GM13976 (cell line): ENCODE data around the gene CLEC16A.

ENCODE experiments used
- DNase-seq: peaks from one replicate; pipeline ENCODE4 v3.0.0; 2012; ENCODE audit warnings: low spot score
- in situ Hi-C: fragments of 300-500 bp; cut with MboI; formaldehyde crosslinking; loops from one replicate; pipeline ENCODE4 v1.12.0; 2022; ENCODE audit warnings: low sequenced_read_pairs, mixed read lengths, inconsistent platforms; ENCODE audit not compliant: unreplicated experiment
- TF ChIP-seq, protein P1 (sequence below): IDR thresholded peaks from 2 replicates; pipeline ENCODE4 v1.5.1; 2012; ENCODE audit warnings: borderline replicate concordance, mild to moderate bottlenecking; ENCODE audit not compliant: insufficient read depth; ENCODE audit errors: extremely low read depth, missing control alignments, control extremely low read depth

Gene CLEC16A

DNA sequence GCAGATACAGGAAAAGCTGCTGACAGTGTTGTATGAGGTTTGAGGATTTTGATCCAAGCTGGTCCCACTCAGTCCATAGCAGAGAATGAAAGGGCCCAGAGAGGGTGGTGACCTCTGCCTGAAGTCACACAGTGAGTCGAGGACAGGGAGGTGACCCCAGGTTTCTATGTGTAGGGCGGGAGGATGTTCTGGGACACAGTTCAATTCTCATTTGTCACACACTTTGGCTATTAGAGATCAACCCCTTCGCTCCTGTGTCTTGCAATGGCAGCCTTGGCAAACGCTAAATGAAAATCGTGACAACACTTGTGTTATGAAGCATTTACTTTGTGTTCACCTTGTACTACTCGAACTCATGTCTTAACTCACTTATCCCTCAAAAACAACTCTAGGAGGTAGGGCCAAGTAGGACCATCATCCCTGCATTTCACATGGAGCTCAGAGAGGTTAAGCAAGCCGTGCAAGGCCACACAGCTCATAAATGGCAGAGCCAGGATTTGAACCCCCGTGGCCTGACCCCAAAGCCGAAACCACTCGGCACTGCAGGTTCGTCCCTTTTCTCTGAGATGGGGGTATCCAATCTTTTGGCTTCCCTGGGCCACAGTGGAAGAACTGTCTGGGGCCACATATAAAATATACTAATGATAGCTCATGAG lies 12.3 kb upstream of the CLEC16A start:
- in situ Hi-C loops = loop anchor here (10.0 kb wide), 1 partner anchor 407 kb away; no protein-coding TSS in a partner anchor
- no peak for DNase-seq
- TF ChIP-seq, protein P1, sequence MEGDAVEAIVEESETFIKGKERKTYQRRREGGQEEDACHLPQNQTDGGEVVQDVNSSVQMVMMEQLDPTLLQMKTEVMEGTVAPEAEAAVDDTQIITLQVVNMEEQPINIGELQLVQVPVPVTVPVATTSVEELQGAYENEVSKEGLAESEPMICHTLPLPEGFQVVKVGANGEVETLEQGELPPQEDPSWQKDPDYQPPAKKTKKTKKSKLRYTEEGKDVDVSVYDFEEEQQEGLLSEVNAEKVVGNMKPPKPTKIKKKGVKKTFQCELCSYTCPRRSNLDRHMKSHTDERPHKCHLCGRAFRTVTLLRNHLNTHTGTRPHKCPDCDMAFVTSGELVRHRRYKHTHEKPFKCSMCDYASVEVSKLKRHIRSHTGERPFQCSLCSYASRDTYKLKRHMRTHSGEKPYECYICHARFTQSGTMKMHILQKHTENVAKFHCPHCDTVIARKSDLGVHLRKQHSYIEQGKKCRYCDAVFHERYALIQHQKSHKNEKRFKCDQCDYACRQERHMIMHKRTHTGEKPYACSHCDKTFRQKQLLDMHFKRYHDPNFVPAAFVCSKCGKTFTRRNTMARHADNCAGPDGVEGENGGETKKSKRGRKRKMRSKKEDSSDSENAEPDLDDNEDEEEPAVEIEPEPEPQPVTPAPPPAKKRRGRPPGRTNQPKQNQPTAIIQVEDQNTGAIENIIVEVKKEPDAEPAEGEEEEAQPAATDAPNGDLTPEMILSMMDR = no peak

DNA sequence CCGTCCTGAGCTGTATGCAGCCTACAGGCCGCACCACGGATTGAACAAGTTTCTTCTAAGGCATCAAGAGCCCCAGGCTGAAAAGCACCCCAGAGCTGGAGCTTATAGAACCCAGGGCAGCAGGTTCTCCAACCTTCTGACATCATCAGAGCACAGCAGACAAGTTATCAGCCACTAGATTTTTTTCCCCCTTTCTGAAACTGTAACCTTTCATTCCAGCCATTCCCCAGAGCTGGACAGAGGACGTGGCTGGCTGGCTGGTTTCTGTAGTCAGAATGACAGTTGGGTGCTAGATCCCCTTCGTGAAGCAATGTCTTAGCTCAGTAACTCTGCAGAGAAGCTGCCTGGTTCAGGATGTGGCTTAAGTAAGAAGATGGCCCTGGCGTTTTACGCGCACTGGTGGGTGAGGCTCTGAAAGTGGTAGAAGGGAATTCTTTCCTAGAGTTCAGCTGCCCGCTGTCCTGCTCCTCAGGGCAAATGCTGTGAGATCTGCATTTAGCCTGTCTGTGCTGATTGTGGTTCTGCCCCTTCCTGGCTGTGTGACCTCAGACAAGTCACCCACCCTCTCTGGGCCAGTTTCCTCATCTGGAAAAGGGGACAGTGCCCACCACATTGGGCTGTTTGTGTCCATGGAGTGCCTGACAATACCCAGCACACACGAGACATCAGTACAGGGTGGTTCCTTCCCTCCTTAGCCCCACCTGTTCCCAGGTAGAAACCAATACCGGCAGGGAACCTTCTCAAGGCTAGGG lies 11.2 kb upstream of the CLEC16A start:
- in situ Hi-C loops = loop anchor here (10.0 kb wide), 1 partner anchor 408 kb away; no protein-coding TSS in a partner anchor
- TF ChIP-seq, protein P1 = no peak
- DNase-seq = no peak

DNA sequence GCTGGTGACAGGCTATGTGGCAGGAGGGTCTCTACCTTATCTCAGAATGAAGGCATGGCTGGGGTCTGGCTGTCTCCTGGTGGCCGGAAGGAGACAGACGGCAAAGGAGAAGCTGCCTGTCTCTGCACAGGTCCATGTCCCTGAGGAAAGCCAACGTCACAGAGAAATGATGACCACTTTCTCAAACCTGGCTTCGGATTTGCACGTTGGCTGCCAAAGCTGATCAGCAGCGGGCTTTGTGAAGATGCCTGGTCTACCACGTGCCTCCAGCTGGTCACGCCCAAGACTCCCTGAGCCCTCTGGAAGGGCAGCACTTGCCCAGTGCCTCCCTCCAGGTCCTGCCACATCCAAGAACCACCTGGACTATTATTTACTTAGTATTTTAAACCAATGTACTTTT lies 10.5 kb upstream of the CLEC16A start:
- TF ChIP-seq, protein P1 = no peak
- in situ Hi-C loops = loop anchor here (10.0 kb wide), 1 partner anchor 409 kb away; no protein-coding TSS in a partner anchor
- no peak for DNase-seq

DNA sequence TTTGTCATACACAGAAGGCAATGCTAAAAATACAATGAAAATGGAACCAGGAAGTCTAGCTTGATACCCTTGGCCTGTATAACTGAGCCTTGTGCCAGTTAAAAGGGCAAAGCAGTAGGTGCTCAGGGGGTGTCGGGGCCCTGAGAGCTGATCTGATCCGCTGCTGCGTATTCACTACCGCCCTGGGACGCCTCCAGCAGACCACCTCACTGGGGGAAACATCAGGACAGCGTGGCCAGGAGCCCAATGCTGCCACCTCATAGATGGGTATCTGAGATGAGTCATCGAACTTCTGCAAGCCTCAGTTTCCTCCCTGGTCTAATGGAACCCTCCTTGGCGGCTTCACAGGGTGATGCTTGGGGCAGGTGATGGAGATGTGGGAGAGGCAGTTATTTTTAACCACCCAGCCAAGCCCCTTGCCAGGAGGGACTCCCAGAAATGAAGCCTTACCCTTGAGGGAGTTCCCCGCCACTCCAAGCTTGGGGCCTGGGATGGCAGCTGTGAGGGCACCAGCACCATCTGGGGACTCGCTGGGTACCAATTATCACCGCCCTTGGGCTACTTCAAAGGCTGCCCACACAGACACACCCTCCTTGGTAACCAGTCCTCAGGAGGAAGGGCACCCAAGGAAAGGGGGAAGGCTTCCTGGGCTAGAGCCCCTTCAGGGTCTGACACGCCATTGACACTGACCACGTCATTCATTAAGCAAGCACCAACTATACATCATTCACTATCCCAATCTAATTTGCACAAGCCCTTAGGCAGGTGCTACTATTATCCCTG lies 9.8 kb upstream of the CLEC16A start:
- in situ Hi-C loops = loop anchor here (10.0 kb wide), 1 partner anchor 410 kb away; no protein-coding TSS in a partner anchor
- TF ChIP-seq, protein P1 = no peak
- no peak for DNase-seq

DNA sequence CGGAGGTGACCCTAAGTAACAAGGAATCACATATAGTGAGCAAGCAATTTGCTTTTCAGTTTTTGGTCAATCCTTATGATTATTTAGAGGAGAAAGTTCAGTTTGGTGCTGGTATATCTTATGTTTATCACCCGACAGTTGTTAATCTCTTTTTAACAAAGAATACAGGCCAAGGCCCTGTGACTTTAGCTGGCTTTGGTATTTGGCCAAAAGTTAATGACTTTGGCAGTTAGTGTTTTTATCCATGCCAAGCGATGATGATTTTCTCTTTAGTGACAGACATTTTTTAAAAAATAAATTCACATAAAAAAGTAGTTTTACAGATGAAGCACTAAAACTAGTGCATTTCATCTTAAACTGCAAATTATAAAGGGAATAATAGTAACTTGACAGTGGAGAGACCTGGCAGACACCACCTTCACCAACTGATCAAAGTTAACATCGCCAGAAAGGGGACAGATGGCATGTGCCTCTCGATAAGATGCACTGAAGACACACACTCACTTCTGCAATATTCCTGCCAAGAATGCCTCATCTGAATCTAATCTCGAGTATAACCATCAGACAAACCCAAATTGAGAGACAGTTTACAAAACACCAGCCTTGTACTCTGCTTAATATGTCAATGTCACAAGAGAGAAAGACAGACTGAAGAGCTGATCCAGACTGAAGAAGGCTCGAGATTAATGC lies 9.0 kb upstream of the CLEC16A start:
- in situ Hi-C loops = loop anchor here (10.0 kb wide), 1 partner anchor 411 kb away; no protein-coding TSS in a partner anchor
- no peak for DNase-seq
- TF ChIP-seq, protein P1 = no peak

DNA sequence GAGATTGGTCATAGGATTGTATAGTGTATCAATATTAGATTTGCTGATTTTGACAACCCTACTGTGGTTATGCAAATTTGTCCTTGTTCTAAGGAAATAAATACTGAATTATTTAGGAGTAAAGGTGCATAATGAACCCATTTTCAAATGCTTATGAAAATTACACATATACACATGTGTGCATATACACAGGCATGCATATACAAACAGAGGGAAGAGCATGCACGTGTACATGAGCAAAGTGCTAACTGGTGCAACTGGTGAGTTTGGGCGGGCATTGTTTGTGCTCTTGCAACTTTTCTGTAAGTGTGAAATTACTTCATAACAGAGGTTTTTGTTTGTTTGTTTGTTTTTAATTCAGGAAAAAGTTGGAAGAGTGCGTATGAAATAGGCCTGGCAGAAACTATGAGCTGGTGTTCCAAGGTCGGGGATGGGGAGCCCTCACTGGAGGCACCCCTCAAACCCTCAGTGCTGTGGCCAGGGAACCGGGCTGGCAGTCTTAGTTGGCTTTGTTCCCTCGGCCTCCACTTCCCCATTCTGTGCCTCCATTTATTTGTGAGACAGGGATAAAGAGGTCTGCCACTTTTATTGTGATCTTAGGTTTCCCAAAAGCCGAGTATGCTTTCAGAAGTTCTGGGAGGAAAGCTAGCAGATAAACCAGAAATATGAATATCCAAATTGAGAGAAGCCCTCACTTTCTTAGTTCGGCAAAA lies 7.9 kb upstream of the CLEC16A start:
- no peak for DNase-seq
- TF ChIP-seq, protein P1 = no peak
- in situ Hi-C loops = loop anchor here (10.0 kb wide), 1 partner anchor 412 kb away; no protein-coding TSS in a partner anchor
